Nephron progenitor cell (in vitro differentiated cells): Measurements from ENCODE around the gene GNPAT.

ENCODE experiments used
- DNase-seq: peaks from one replicate; pipeline ENCODE4 v3.0.0; 2021
- H3K27ac Mint-ChIP-seq: 2 replicates; pipeline ENCODE4 v1.8.0; 2021; ENCODE audit warnings: mild to moderate bottlenecking, moderate library complexity, mixed read lengths
- H3K27me3 Mint-ChIP-seq: 2 replicates; pipeline ENCODE4 v1.8.0; 2021; ENCODE audit warnings: mild to moderate bottlenecking, low read depth, mixed read lengths; ENCODE audit not compliant: poor library complexity
- H3K36me3 Mint-ChIP-seq: 2 replicates; pipeline ENCODE4 v1.8.0; 2021; ENCODE audit warnings: low read depth, mixed read lengths
- H3K4me1 Mint-ChIP-seq: 2 replicates; pipeline ENCODE4 v1.8.0; 2021; ENCODE audit warnings: mixed read lengths
- H3K4me3 Mint-ChIP-seq: 2 replicates; pipeline ENCODE4 v1.8.0; 2021; ENCODE audit warnings: mild to moderate bottlenecking, moderate library complexity, mixed read lengths
- H3K9me3 Mint-ChIP-seq: 2 replicates; pipeline ENCODE4 v1.8.0; 2021; ENCODE audit warnings: mild to moderate bottlenecking, moderate library complexity, mixed read lengths
- TF ChIP-seq, protein P1 (sequence below): fragments of 200-600 bp; sonication (generic); IDR thresholded peaks from 2 replicates; pipeline ENCODE4 v1.5.0; 2021; ENCODE audit warnings: antibody characterized with exemption

GNPAT gene

DNA sequence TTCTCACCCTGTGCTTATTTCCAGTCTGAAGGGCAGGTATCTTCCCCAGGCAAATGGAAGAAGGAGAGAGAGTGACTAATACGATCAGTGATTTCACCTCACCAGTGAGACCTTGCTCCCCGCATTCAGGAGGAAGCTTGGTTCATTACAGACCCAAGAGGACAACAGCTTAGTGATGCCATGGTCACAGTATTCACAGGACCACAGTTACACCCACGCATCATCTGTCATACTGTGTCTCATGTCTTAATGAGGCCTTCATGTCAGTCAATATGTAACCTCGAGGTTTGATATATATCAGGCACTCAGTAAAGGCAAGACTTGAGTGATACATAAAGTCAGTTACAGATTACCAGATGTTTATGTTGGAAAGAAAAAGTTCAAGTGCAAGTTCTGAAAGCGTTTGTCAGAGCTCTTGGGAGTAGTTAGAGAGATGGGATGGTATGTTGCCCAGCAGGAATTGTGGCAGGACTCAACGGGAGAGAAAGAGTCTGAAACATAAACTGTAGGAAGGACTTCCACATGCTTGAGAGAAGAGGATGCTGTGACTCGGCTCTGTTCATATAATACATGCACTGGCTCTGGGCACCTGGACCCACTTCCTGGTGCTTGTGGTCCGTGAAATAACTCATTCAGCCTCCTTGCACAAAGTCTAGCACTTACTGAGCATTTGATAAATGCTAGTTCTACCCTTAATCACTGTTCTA lies 33.3 kb downstream of the GNPAT start:
- TF ChIP-seq, protein P1, sequence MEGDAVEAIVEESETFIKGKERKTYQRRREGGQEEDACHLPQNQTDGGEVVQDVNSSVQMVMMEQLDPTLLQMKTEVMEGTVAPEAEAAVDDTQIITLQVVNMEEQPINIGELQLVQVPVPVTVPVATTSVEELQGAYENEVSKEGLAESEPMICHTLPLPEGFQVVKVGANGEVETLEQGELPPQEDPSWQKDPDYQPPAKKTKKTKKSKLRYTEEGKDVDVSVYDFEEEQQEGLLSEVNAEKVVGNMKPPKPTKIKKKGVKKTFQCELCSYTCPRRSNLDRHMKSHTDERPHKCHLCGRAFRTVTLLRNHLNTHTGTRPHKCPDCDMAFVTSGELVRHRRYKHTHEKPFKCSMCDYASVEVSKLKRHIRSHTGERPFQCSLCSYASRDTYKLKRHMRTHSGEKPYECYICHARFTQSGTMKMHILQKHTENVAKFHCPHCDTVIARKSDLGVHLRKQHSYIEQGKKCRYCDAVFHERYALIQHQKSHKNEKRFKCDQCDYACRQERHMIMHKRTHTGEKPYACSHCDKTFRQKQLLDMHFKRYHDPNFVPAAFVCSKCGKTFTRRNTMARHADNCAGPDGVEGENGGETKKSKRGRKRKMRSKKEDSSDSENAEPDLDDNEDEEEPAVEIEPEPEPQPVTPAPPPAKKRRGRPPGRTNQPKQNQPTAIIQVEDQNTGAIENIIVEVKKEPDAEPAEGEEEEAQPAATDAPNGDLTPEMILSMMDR = no peak
- H3K9me3 Mint-ChIP-seq = no peaks in the 10 kb centered on the region
- H3K4me3 Mint-ChIP-seq = no peak overlapping the region

DNA sequence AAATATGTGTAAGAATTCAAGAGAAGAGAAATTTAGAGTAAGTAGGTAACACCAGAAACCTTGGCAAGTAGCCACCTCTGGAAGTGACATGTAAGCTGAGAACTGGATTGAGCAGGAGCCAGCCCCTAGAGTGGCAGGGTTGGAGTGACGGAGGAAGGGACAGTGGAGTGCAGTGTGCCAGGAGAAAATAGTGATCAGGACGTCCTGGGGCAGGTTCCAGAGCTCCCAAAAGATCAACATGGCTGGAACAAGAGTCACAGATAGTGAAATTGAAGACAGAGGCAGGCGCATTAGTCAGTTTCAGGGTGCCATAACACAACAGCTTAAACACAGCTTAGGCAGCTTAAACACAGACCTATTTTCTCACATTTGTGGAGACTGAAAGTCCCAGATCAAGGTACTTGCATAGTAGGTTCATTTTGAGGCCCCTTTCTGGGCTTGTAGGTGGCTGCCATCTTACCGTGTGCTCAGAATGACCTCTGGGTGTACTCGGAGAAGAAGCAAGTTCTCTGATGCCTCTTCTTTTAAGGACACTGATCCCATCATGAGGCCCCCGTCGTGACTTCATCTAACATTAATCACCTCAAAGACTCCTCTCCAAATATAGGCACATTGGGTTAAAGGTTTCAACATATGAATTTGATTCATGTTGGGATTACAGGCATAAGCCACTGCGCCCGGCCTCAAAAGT lies 37.2 kb downstream of the GNPAT start:
- no peaks in the 10 kb centered on the region for H3K9me3 Mint-ChIP-seq
- H3K4me3 Mint-ChIP-seq = no peak overlapping the region
- H3K4me1 Mint-ChIP-seq = peaks cover 9% of the 10 kb centered on the region
- DNase-seq = no peak
- no peak overlapping the region for H3K27ac Mint-ChIP-seq
- TF ChIP-seq, protein P1 = no peak
- H3K36me3 Mint-ChIP-seq = peaks cover 41% of the 10 kb centered on the region
- no peaks in the 10 kb centered on the region for H3K27me3 Mint-ChIP-seq

More for the DNA sequence above, 33.3 kb downstream of the GNPAT start:
- no peak for DNase-seq
- H3K27me3 Mint-ChIP-seq = no peaks in the 10 kb centered on the region
- H3K4me1 Mint-ChIP-seq = no peaks in the 10 kb centered on the region
- no peak overlapping the region for H3K27ac Mint-ChIP-seq
- H3K36me3 Mint-ChIP-seq = peaks cover 74% of the 10 kb centered on the region

- Mint-ChIP-seq H3K4me1 (peaks cover 9% of the 10 kb centered on the region), H3K36me3 (peaks cover 38% of the 10 kb centered on the region), H3K27ac (no peak overlapping the region), H3K4me3 (no peak overlapping the region), H3K9me3 (no peaks in the 10 kb centered on the region), H3K27me3 (peaks cover 3% of the 10 kb centered on the region)
- DNase-seq = no peak
- TF ChIP-seq, protein P1 = no peak
Measured at GRCh38 chr1:231279081-231279480, 38.1 kb downstream of the GNPAT start.

GRCh38 chr1:231279683-231280082 lies 38.7 kb downstream of the GNPAT start:
- Mint-ChIP-seq H3K4me3 (no peak overlapping the region), H3K27ac (no peak overlapping the region), H3K9me3 (no peaks in the 10 kb centered on the region), H3K4me1 (peaks cover 9% of the 10 kb centered on the region), H3K27me3 (peaks cover 4% of the 10 kb centered on the region), H3K36me3 (peaks cover 32% of the 10 kb centered on the region)
- DNase-seq = no peak
- TF ChIP-seq, protein P1 = no peak

- peaks cover 4% of the 10 kb centered on the region for H3K27me3 Mint-ChIP-seq
- TF ChIP-seq, protein P1 = no peak
- no peaks in the 10 kb centered on the region for H3K9me3 Mint-ChIP-seq
- no peak for DNase-seq
- no peak overlapping the region for H3K4me3 Mint-ChIP-seq
- H3K27ac Mint-ChIP-seq = no peak overlapping the region
- H3K4me1 Mint-ChIP-seq = peaks cover 9% of the 10 kb centered on the region
- H3K36me3 Mint-ChIP-seq = no peaks in the 10 kb centered on the region
Measured at GRCh38 chr1:231284441-231284840, 43.4 kb downstream of the GNPAT start.
